Measurements from ENCODE around the gene CLDN8.

- TF ChIP-seq CTCF (IDR thresholded peaks at IDR 0.05) (no peak), POLR2A (IDR thresholded peaks at IDR 0.05) (no peak)
These were observed 49.2 kb downstream of the CLDN8 start, which contains the start of gene CLDN17 for GRCh38 chr21:30166705-30167104.
